C4-2B (cell line): ENCODE measurements around the gene SLC38A3.

Experiments used
- CTCF ChIP-seq: fragments of 450-650 bp; conservative IDR thresholded peaks from 2 replicates; pipeline ENCODE4 v1.5.1; 2017; ENCODE audit warnings: mild to moderate bottlenecking
- ZFX ChIP-seq: fragments of 450-650 bp; IDR thresholded peaks from 2 replicates; pipeline ENCODE4 v1.6.1; 2017

GRCh38 chr3:50227390-50228183, 22.5 kb downstream of the SLC38A3 start:
- TF ChIP-seq CTCF (peak; percentile 92), ZFX (0 out of 2 replicates have a peak, but pooled peaks have one; percentile 38)
